ENCODE data around the gene HK3. TPM values are rescaled to one million over a fixed set of nuclear protein-coding genes. Genes with fewer than 3 reads are reported as not detected.

The HK3 gene
- total RNA-seq, 1 donor from 2014 or later = 0.77 TPM

DNA sequence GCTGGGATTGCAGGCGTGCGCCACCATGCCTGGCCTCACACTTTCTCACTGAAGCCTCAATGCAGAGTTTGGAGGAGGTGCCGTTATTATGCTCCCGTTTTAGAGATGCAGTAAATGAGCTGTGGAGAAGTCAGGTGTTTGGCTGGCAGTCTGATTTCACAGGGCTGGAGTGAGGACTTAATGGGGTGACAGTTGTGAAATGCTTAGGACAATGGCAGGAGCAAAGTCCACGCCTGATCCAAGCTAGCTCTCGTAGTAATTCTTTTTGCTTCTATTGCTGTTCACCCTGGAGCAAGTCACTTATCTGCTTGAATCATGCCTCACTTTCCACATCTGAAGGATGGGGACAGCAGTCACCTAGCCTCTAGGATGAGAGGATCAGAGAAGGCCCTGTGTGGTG, 67.0 kb downstream of the HK3 start:
- Mint-ChIP-seq H3K27me3 (peaks cover 33% of the 10 kb centered on the region), H3K36me3 (no peaks in the 10 kb centered on the region), H3K4me3 (no peak overlapping the region), H3K9me3 (no peaks in the 10 kb centered on the region), H3K4me1 (ENCODE audit: unreplicated experiment) (no peaks in the 10 kb centered on the region), H3K27ac (no peak overlapping the region)
- no peak for TF ChIP-seq CTCF (conservative IDR thresholded peaks at IDR 0.05)
- DNase-seq (ENCODE audit: extremely low spot score, unreplicated experiment) = no peak

DNA sequence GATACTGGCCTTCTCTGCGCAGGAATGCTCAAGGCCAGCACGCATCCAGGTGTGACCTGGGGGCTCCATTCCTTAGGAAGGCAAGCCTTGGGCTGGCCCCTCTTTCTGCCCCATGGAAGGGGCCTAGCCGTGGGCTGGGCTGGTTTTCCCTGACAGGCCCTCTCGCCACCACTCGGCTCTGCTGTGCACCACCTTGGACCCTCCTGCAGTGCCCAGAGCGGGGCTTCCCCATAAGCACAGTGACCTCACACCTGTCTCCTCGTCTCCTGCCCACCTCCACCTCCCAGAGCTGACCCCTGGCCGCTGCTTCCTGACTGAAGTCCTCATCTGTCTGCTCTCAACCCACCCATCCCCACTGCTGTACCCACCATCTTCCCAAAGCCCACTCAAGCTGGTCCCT, 67.7 kb downstream of the HK3 start:
- Mint-ChIP-seq H3K36me3 (no peaks in the 10 kb centered on the region), H3K4me1 (ENCODE audit: unreplicated experiment) (no peaks in the 10 kb centered on the region), H3K27me3 (peaks cover 33% of the 10 kb centered on the region), H3K4me3 (no peak overlapping the region), H3K9me3 (no peaks in the 10 kb centered on the region), H3K27ac (no peak overlapping the region)
- no peak for TF ChIP-seq CTCF (conservative IDR thresholded peaks at IDR 0.05)
- no peak for DNase-seq (ENCODE audit: extremely low spot score, unreplicated experiment)

DNA sequence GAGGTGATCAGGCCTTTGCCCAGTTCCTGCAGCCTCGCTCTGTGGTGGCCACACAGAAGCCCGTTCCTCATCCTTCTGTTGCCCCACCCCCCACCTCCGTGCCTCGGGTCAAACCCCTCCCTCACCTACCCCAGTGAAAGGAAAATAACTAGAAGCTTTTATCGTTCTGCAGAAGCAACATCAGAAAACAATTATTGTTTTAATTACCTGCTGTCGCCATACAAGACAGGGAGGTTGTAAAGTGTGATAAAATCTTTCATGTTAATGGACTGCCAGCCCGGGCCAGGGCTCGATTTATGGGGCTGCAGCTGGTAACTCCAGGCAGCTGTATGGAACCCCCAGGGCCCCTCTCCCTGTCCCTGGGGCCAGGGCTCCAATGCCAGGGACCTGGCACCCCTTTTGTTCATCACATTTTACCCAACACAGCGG, 68.1 kb downstream of the HK3 start:
- H3K4me3 Mint-ChIP-seq = no peak overlapping the region

More for the DNA sequence above, 68.1 kb downstream of the HK3 start:
- TF ChIP-seq CTCF (conservative IDR thresholded peaks at IDR 0.05) = no peak
- peaks cover 29% of the 10 kb centered on the region for H3K27me3 Mint-ChIP-seq
- H3K4me1 Mint-ChIP-seq (ENCODE audit: unreplicated experiment) = no peaks in the 10 kb centered on the region
- H3K36me3 Mint-ChIP-seq = no peaks in the 10 kb centered on the region
- H3K27ac Mint-ChIP-seq = no peak overlapping the region
- DNase-seq (ENCODE audit: extremely low spot score, unreplicated experiment) = no peak
- no peaks in the 10 kb centered on the region for H3K9me3 Mint-ChIP-seq

Other genes with a start within 250 kb of the HK3 start
- 1.4 and 1.7 TPM in 2 replicates for gene UNC5A, start 88.8 kb downstream of the HK3 start, total RNA-seq (ENCODE audit: low replicate concordance)
- 30.7 and 39.1 TPM in 2 replicates for gene UIMC1, start 107.4 kb upstream of the HK3 start, total RNA-seq (ENCODE audit: low replicate concordance)
- gene ZNF346, start 123.3 kb upstream of the HK3 start, total RNA-seq (ENCODE audit: low replicate concordance) = 20.2 and 31.0 TPM in 2 replicates
- gene FGFR4, start 187.6 kb upstream of the HK3 start, total RNA-seq (ENCODE audit: low replicate concordance) = 33.0 and 34.1 TPM in 2 replicates
- gene NSD1, start 234.4 kb upstream of the HK3 start, total RNA-seq (ENCODE audit: low replicate concordance) = 99.6 and 115 TPM in 2 replicates